Loucy (cell line): ENCODE measurements around the gene PEAK3.

ENCODE experiments used
- H2AFZ ChIP-seq: fragments of 200-600 bp; sonication (generic); 2 replicates; pipeline ENCODE4 v1.6.0; 2016; ENCODE audit warnings: antibody characterized with exemption, mild to moderate bottlenecking, low read length, moderate library complexity
- H3F3A ChIP-seq: fragments of 200-600 bp; 2 replicates; pipeline ENCODE4 v1.6.0; 2016; ENCODE audit warnings: antibody characterized with exemption, low read depth, mild to moderate bottlenecking
- H3K27me3 ChIP-seq: fragments of 200-600 bp; sonication (generic); 2 replicates; pipeline ENCODE4 v1.6.1; 2014; ENCODE audit warnings: low read length, mild to moderate bottlenecking; ENCODE audit not compliant: insufficient read depth, poor library complexity, severe bottlenecking
- H3K36me3 ChIP-seq: fragments of 200-600 bp; sonication (generic); 2 replicates; pipeline ENCODE4 v1.6.1; 2016; ENCODE audit warnings: low read length; ENCODE audit not compliant: insufficient read depth
- H3K4me1 ChIP-seq: fragments of 200-600 bp; sonication (generic); 2 replicates; pipeline ENCODE4 v1.5.1; 2014; ENCODE audit warnings: low read length, mild to moderate bottlenecking; ENCODE audit not compliant: insufficient read depth, poor library complexity, severe bottlenecking
- H3K4me2 ChIP-seq: fragments of 200-600 bp; sonication (generic); 2 replicates; pipeline ENCODE4 v1.6.0; 2014; ENCODE audit warnings: antibody characterized with exemption, low read length, low read depth, mild to moderate bottlenecking; ENCODE audit not compliant: poor library complexity, severe bottlenecking
- H3K4me3 ChIP-seq: fragments of 200-600 bp; sonication (generic); 2 replicates; pipeline ENCODE4 v1.5.1; 2014; ENCODE audit warnings: low read length, mild to moderate bottlenecking, mixed read lengths; ENCODE audit not compliant: poor library complexity, severe bottlenecking
- H3K79me2 ChIP-seq: fragments of 200-600 bp; sonication (generic); 2 replicates; pipeline ENCODE4 v1.6.1; 2014; ENCODE audit warnings: low read length; ENCODE audit not compliant: insufficient read depth
- H3K9ac ChIP-seq: fragments of 200-600 bp; sonication (generic); 2 replicates; pipeline ENCODE4 v1.6.0; 2014; ENCODE audit warnings: mild to moderate bottlenecking, low read depth, low read length, moderate library complexity; ENCODE audit not compliant: poor library complexity, severe bottlenecking
- H3K9me2 ChIP-seq: fragments of 200-600 bp; sonication (generic); replicated peaks from 2 replicates; pipeline ENCODE4 v1.6.1; 2016; ENCODE audit warnings: low read depth, low read length, mixed read lengths
- H3K9me3 ChIP-seq: fragments of 200-600 bp; sonication (generic); 2 replicates; pipeline ENCODE4 v1.6.1; 2014; ENCODE audit warnings: mild to moderate bottlenecking, antibody characterized with exemption, low read length, low read depth; ENCODE audit not compliant: insufficient read depth
- H4K20me1 ChIP-seq: fragments of 200-600 bp; sonication (generic); 2 replicates; pipeline ENCODE4 v1.6.0; 2014; ENCODE audit warnings: antibody characterized with exemption, low read length, mild to moderate bottlenecking; ENCODE audit not compliant: insufficient read depth, poor library complexity, severe bottlenecking
- EZH2phosphoT487 ChIP-seq: fragments of 200-600 bp; IDR thresholded peaks from 2 replicates; pipeline ENCODE4 v1.6.1; 2018; ENCODE audit warnings: antibody characterized with exemption, mild to moderate bottlenecking, moderate library complexity, borderline replicate concordance
- TF ChIP-seq, protein P1 (sequence below): fragments of 200-600 bp; sonication (generic); conservative IDR thresholded peaks from 2 replicates; pipeline ENCODE4 v1.5.1; 2014; ENCODE audit warnings: mild to moderate bottlenecking, antibody characterized with exemption, low read length

PEAK3 gene

DNA sequence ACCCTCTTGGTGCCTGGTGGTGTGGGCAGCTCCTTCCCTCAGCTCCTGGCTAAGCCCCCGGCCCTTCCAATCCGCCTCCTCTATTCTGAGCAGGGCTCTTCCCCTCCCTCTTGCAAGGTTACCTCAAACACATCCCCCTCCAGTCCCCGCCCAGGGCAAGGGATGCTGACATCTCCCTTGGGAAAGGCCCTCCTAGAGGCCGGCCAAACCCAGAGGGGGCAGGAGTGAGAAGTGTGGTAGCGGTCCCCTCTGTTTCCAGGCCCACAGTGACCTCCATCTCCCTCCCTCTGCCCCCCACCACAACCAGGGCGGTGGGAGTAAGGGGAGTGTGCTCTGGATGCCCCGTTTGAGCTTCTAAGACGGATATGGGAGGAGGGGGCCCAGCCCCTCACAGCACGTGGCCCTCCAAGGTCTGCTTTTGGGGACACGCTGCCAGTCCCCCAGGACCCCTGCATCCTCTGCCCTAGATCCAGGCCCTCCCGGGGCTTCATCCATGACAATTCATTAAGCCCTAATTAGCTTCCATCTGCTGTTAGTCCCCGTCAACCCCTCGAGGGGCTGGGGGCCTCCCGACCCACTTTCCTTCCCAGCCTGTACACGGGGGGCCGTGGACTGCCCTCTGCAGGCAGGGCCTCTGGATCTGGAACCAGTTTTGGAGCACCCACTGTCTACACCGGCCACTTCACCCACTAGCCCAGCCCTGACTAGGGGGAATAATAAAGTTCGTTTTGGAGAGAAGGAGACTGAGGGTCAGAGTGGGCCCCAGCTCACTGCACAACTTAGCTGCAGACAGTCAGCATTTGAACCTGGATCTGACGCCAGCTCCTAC, 23.7 kb upstream of the PEAK3 start:
- Histone ChIP-seq H3K9me2 (no peaks in the 10 kb centered on the region), H3K27me3 (no peaks in the 10 kb centered on the region), H3K36me3 (no peaks in the 10 kb centered on the region), H3K4me1 (no peaks in the 10 kb centered on the region), H2AFZ (no peak overlapping the region), H3K79me2 (no peaks in the 10 kb centered on the region), H3K9ac (no peak overlapping the region), H3F3A (no peaks in the 10 kb centered on the region), H4K20me1 (no peaks in the 10 kb centered on the region), H3K4me3 (no peak overlapping the region), H3K9me3 (no peaks in the 10 kb centered on the region), H3K4me2 (no peak overlapping the region)
- no peak for TF ChIP-seq EZH2phosphoT487
- TF ChIP-seq, protein P1, sequence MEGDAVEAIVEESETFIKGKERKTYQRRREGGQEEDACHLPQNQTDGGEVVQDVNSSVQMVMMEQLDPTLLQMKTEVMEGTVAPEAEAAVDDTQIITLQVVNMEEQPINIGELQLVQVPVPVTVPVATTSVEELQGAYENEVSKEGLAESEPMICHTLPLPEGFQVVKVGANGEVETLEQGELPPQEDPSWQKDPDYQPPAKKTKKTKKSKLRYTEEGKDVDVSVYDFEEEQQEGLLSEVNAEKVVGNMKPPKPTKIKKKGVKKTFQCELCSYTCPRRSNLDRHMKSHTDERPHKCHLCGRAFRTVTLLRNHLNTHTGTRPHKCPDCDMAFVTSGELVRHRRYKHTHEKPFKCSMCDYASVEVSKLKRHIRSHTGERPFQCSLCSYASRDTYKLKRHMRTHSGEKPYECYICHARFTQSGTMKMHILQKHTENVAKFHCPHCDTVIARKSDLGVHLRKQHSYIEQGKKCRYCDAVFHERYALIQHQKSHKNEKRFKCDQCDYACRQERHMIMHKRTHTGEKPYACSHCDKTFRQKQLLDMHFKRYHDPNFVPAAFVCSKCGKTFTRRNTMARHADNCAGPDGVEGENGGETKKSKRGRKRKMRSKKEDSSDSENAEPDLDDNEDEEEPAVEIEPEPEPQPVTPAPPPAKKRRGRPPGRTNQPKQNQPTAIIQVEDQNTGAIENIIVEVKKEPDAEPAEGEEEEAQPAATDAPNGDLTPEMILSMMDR, result no peak

DNA sequence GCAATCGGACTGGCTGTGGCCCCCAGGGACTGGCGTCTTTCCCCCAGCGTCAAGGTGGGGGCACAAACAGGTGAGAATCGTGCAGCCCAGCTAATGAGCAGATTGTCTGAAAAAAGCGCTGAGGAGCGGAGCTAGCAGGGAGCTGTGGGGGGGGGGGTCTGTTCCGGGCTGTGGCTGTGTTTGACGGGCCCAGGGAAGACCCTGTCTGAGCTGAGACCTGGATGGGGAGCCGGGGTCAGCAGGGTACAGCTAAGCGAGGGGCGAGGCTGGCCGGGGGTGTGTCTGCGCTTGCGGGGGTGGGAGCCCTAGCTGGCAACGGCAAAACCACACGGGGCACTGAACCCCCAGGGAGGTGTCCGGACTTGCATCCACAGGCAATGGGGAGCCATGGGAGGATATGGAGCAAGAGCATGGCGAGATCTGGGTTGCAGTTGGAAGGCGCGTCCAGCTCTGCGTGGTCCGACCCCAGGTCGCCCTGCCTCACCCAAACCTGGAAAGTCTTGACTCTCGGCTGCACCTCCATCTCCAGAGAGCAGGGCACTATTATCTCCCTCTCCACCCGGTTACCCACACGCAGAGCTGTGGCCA, 21.3 kb upstream of the PEAK3 start:
- no peak overlapping the region for H3K4me2 ChIP-seq
- H3K36me3 ChIP-seq, result no peaks in the 10 kb centered on the region
- H3K9me3 ChIP-seq, result no peaks in the 10 kb centered on the region
- no peak overlapping the region for H2AFZ ChIP-seq
- H3K9ac ChIP-seq, result no peak overlapping the region
- H3K4me1 ChIP-seq, result no peaks in the 10 kb centered on the region
- H3F3A ChIP-seq, result no peaks in the 10 kb centered on the region
- H4K20me1 ChIP-seq, result no peaks in the 10 kb centered on the region
- no peaks in the 10 kb centered on the region for H3K79me2 ChIP-seq
- no peak overlapping the region for H3K4me3 ChIP-seq
- no peaks in the 10 kb centered on the region for H3K27me3 ChIP-seq
- no peak for TF ChIP-seq EZH2phosphoT487
- TF ChIP-seq, protein P1, result no peak
- no peaks in the 10 kb centered on the region for H3K9me2 ChIP-seq

DNA sequence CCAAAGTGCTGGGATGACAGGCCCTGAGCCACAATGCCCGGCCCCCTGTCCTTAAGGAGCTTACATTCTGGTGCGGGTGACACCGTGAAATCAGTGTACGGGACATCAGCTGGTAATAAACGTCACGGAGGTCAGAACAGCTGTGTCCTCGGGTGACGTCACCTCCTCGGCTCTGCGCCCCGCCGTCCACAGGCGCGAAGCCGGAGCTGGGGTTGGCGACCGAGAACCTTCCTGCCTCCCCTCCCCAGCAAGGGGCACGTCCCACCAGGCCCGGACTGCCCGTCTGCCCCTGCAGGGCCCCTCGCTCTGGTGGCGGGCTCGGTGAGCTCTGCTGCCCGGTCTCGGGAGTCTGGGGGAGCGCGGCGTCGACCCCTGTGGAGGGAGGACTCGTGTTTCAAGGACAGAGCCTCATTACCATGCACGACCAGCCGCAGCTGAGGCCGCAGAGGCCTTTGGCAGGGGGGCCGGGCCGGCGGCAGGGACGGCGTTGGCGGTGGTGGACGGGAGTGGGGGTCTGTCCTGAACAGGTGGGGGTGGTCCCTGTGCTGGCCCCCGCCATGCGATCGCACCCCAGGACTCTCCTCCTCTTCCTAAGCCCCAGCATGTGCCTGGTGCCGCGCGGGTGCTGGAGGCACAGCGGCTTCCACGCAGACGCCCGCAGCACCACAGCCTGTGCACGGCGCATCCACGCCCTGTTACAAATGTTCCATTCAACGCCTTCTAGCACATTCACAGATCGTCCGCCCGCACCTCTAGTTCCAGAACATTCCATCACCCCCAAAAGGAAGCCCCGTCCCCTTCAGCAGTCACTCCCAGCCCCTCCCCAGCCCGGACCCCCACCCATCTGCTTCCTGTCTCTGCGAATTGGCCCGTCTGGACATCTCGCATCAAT, 20.6 kb upstream of the PEAK3 start:
- H3K9ac ChIP-seq, result no peak overlapping the region
- H3K9me2 ChIP-seq, result no peaks in the 10 kb centered on the region
- H3K4me3 ChIP-seq, result no peak overlapping the region
- no peak overlapping the region for H2AFZ ChIP-seq
- no peaks in the 10 kb centered on the region for H3K27me3 ChIP-seq
- no peak for TF ChIP-seq EZH2phosphoT487
- TF ChIP-seq, protein P1, result no peak
- no peaks in the 10 kb centered on the region for H3K9me3 ChIP-seq
- no peaks in the 10 kb centered on the region for H3K79me2 ChIP-seq
- H3F3A ChIP-seq, result no peaks in the 10 kb centered on the region
- no peaks in the 10 kb centered on the region for H3K4me1 ChIP-seq
- no peak overlapping the region for H3K4me2 ChIP-seq
- H3K36me3 ChIP-seq, result no peaks in the 10 kb centered on the region
- no peaks in the 10 kb centered on the region for H4K20me1 ChIP-seq
